IPS-18c (cell line): Measurements from ENCODE around the gene EIF2B2.

Experiments used
- H3K4me3 ChIP-seq: 2 replicates; pipeline ENCODE4 v1.7.0; 2013; ENCODE audit warnings: low read depth, mild to moderate bottlenecking, low read length, moderate library complexity; ENCODE audit not compliant: insufficient read depth
- H3K9me3 ChIP-seq: one replicate; pipeline ENCODE4 v1.6.1; 2013; ENCODE audit warnings: mild to moderate bottlenecking, low read length, moderate library complexity; ENCODE audit not compliant: control insufficient read depth, insufficient read depth

Gene EIF2B2

GRCh38 chr14:75002392-75003249 is at the start of gene EIF2B2:
EIF2B2 (plus strand) TSS chr14:75002921; CDS start chr14:75002991, 70 bp downstream.
- Histone ChIP-seq H3K9me3 (no peaks in the 10 kb centered on the region), H3K4me3 (peak within 1 kb of the TSS; percentile 98)

DNA sequence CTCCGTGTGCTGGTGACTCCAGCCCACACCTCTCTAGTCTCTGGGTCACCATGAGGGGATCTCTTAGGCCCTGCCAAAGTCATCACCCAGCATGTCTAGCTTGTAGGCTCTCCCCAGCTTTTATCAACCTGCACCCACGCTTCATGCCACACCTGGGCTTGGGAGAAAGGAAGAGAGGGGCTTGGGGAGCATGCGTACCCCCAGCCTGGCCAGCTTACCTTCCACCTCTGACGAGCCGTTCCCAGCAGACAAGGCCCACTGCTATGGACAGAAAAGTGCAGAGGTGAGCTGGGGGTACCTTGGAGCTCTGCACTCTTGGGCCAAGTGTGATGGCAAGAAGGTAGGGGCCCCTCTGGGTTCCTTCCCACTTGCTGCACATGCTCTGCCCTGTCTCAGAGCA is 49.0 kb upstream of the EIF2B2 start:
- no peak overlapping the region for H3K4me3 ChIP-seq
- no peaks in the 10 kb centered on the region for H3K9me3 ChIP-seq

- H3K4me3 ChIP-seq = no peak overlapping the region
- no peaks in the 10 kb centered on the region for H3K9me3 ChIP-seq
These were observed 48.3 kb upstream of the EIF2B2 start for GRCh38 chr14:74954232-74954946.

- Histone ChIP-seq H3K4me3 (peak overlapping the region; percentile 57), H3K9me3 (no peaks in the 10 kb centered on the region)
These were observed 47.8 kb upstream of the EIF2B2 start for GRCh38 chr14:74954947-74955228.

DNA sequence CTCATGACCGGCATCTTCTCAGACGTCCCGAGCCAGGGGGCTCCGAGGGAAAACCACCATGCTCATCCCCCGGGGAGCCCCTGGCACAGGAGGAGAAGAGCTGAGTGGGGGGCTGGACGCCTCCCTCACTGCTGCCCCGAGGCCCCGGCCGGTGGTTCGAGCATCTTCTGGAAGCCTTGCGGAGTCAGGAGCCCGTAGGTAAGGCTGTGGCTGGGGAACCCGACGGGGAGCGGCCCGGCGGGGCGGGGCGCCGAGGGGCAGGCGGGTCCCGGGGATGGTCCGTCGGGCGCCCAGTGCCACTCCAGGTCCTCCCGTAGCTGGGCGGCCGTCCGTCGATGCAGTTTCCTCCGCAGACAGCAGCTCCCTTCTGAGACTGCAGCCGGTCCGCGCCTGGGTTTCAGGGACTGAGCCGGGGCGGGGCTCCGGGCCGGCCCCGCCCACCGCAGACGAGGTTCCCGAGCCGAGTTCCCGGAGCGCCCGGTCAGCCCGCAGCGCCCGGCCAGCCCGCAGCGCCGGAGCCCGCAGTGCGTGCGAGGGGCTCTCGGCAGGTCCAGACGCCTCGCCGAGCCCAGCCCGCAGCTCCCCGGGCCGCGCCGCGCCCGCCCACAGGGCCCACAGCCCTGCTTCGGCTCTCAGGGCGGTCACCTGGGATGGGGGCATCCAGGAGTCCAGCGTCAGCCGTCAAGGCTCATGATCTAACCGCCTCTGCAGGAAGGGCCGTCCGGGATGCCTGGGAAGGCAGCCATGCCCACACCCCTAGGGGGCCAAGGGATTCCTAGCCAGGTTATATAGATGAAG is 47.3 kb upstream of the EIF2B2 start, which contains the start of gene PGF:
TSS of gene PGF (minus strand) at position 369 of the 798 bp plus-strand sequence. CDS start at position 14, 355 bp downstream.
- peak within 1 kb of the TSS; percentile 57 for H3K4me3 ChIP-seq

DNA sequence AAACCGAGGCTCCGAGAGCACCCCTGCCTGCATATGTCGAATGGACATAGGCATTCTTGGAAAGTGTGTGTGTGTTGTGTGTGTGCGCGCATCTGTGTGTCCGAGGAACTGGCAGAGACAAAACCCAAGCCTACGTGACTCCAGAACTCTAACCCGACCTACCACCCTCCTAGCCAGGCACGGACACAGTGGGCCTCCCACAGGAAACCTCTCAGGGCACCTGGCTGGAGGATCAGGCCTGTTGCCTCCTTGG is 46.8 kb upstream of the EIF2B2 start:
- H3K9me3 ChIP-seq = no peaks in the 10 kb centered on the region
- peak overlapping the region; percentile 57 for H3K4me3 ChIP-seq

More for the DNA sequence above, 47.3 kb upstream of the EIF2B2 start, which contains the start of gene PGF:
- no peaks in the 10 kb centered on the region for H3K9me3 ChIP-seq

DNA sequence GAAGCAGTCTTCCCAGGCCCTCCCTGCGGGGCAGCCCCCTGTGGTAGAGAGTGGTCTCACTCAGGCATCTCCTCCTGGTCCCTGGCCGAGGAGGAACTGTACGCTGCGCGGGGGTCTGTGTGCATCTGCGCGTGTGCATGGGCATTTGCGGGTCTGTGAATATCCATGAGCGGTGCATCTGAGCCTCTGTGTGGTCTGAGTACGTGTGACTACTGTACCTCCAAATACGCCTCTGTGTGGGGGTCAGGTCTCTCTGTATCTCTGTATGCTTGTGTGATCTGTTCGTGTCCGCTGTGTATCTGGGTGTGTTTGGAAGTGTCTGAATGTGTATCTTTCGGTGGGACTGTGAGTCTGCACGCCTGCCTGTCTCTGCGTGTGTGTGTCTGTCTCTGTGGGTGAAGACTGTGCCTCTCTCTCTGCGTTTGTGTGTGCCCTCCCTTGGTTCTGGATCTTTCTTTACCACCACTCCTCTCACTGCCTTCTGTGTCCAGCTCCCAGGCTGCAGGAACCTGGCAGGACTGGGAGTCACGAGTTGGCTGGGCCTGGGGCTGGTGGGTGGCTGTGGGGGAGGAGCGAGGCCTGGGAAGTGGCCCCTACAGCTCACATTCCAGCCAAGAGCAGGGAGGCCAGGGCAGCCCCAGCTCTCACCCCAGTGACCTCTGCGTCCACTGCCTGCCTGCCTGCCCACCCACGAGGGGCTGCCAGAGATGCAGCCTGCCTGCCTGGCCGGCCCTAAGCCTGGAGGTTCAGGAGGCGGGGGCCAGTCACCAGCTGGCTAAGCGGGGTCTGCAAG is 46.2 kb upstream of the EIF2B2 start:
- Histone ChIP-seq H3K9me3 (no peaks in the 10 kb centered on the region), H3K4me3 (peak overlapping the region; percentile 57; the same call in 1 of the 2 replicates)

- H3K4me3 ChIP-seq = no peak overlapping the region
- no peaks in the 10 kb centered on the region for H3K9me3 ChIP-seq
These were observed 43.0 kb upstream of the EIF2B2 start for GRCh38 chr14:74959596-74960180.

- H3K4me3 ChIP-seq = no peak overlapping the region
- H3K9me3 ChIP-seq = no peaks in the 10 kb centered on the region
These were observed 42.0 kb upstream of the EIF2B2 start for GRCh38 chr14:74960736-74961135.

GRCh38 chr14:74961238-74961911 is 41.3 kb upstream of the EIF2B2 start:
- Histone ChIP-seq H3K9me3 (no peaks in the 10 kb centered on the region), H3K4me3 (no peak overlapping the region)

DNA sequence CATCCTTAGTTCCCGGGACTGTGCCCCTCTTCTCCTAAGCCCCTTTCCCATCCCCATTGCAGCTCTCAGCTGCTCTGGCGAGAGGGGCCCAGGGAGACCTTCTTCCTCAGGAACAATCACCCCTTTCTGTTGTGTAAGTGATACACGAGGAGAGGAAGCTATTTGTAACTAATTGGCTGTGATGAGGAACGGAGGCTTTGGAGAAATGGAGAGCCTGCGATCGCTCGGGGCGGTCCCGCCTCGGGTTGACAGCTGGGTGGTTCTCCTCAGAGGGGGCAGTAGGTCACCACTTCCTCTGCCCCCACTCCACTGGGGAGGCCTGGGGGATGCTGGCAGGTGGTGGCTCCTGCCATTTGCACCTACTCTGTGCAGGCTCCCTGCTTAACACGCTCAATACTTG is 40.7 kb upstream of the EIF2B2 start:
- no peaks in the 10 kb centered on the region for H3K9me3 ChIP-seq
- H3K4me3 ChIP-seq = no peak overlapping the region

DNA sequence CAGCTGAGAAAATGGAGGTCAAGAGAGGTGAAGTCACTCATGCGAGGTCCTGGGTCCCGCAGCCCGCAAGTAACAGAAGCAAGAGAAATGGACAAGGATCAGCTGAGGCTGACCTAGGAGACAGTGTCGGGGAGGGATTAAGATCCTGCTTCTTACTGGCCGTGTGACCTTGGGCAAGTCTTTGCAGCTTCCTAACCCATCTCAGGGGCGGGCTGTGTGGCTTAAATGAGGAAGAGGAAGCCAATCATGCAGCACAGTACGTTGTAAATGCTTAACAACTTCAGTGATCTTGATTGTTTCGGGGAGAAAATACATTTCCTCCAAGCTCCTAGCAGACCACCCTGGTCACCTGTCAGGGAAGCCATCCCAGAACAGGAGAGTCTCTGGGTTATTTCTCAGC is 40.2 kb upstream of the EIF2B2 start:
- Histone ChIP-seq H3K4me3 (no peak overlapping the region), H3K9me3 (no peaks in the 10 kb centered on the region)

DNA sequence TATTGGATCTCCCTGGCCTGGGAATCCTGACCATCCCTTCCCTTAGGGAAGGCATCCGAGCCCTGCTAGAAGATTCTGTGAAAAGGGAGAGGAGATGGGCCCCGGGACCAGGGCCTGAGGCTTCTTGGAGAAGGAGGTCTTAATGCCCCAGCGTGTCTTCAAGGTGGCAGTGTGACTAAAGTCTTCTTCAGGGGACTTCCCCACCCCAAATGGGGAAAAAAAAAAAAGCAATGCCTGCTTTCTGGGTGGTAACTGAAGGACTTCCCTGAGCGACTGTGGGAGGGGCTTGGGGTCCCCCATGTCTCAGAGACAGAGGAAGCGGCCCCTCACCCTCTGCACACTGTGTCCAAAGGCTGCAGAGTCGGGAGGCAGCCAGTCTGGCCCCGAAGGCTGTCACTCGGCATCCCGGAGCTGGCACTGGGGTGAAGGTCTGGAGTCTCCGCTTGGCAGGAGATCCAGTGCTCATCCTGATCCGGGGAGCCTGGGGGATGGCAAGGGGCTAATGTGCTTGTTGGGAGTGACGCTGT is 39.5 kb upstream of the EIF2B2 start:
- H3K9me3 ChIP-seq = no peaks in the 10 kb centered on the region
- no peak overlapping the region for H3K4me3 ChIP-seq

GRCh38 chr14:74963705-74964271 is 38.9 kb upstream of the EIF2B2 start:
- Histone ChIP-seq H3K4me3 (no peak overlapping the region), H3K9me3 (no peaks in the 10 kb centered on the region)

DNA sequence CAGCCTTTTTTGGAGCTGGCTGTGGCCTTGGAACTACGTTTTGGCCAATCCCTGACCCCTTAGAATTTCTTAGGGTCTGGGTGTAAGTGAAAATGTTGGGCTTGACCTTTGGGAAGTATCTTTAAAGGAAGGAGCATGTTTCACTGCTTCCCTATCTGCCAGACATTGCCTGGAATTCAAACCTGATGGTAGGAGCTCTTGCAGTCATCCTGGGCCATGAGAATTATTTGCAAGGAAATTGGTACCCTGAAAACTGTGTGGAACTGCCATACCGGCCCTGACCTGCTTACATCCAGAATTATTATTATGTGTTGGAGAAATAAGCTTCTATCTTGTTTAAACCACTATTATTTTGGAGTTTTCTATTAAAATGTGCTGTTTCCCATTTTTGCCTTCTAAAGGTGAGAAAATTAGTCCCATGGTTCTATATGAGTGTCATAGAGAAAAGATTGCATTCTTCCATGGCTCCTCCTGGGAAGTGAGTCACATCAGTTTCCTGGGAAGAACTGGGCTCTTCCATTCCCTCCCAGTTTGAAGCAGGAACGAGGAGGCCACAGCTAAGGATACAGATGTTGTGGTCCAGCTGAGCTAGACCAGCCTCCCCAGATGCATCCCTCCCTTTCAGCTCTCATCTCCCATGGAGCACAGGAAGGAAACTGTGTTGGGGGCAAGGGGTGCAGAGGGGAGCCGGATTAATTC is 37.8 kb upstream of the EIF2B2 start:
- H3K9me3 ChIP-seq = no peaks in the 10 kb centered on the region
- H3K4me3 ChIP-seq = no peak overlapping the region
